GM12878 (cell line): Measurements from ENCODE around the gene CHD5. TPM values are rescaled to one million over a fixed set of nuclear protein-coding genes. Genes with fewer than 3 reads are reported as not detected.
A peak's percentile ranks its signal among the peaks of the same experiment; 100 is the strongest.

Experiments
- ATAC-seq: fragments of 200-7000 bp; cut with Tn5 transposase; 3 replicates; pipeline ENCODE4 v1.9.1; 2020; ENCODE audit warnings: mild to moderate bottlenecking, moderate library complexity
- BruUV-seq: library from RNA; stranded (reverse); fragments of 400-500 nt; replicated peaks from 2 replicates; lab custom pipeline; 2021; lab: Mats Ljungman, UMichigan
- CTCF ChIA-PET: fragments of 300-600 bp; sonication (Branson Sonifier 250); formaldehyde crosslinking; extraction: SDS; loops from one replicate; lab custom pipeline; 2021; ENCODE audit warnings: inconsistent platforms; lab: Yijun Ruan, JAX
- POLR2A ChIA-PET: fragments of 350-600 bp; formaldehyde crosslinking; extraction: SDS; loops from one replicate; lab custom pipeline; 2021; ENCODE audit warnings: inconsistent platforms; lab: Charles Lee
- RAD21 ChIA-PET: fragments of 300-600 bp; sonication (Branson Sonifier 250); formaldehyde crosslinking; loops from one replicate; lab custom pipeline; 2023; ENCODE audit warnings: antibody characterized with exemption; ENCODE audit not compliant: unreplicated experiment; lab: Charles Lee
- SMC1A ChIA-PET: fragments of 300-600 bp; sonication (Branson Sonifier 250); formaldehyde crosslinking; loops from one replicate; lab custom pipeline; 2023; ENCODE audit not compliant: unreplicated experiment, uncharacterized antibody; lab: Charles Lee
- DNase-seq: peaks from one replicate; pipeline ENCODE4 v3.0.0-alpha.2; 2011; ENCODE audit warnings: low read depth, low spot score
- FAIRE-seq: peaks from 3 replicates; lab custom pipeline; 2011; peaks lifted over from hg19 to GRCh38; lab: Jason Lieb, UNC
- H2AFZ ChIP-seq: 2 replicates; pipeline ENCODE4 v1.6.0; 2011; ENCODE audit warnings: low read depth, low read length, control low read depth; ENCODE audit not compliant: control insufficient read depth
- H3K27ac ChIP-seq: 2 replicates; pipeline ENCODE4 v1.5.1; 2011; ENCODE audit warnings: control low read depth; ENCODE audit not compliant: control insufficient read depth, insufficient read depth
- H3K27me3 ChIP-seq, 2 experiments: replicated peaks in 1 of 2; 2 replicates each; pipeline versions ENCODE4 v1.6.0 to v1.6.1; 2011; ENCODE audit warnings: low read length in 1 of 2; ENCODE audit not compliant: control insufficient read depth in 2 of 2, insufficient read depth in 2 of 2
- H3K36me3 ChIP-seq, 2 experiments: 2 replicates each; pipeline ENCODE4 v1.5.1; 2011; ENCODE audit warnings: low read length in 1 of 2; ENCODE audit not compliant: control insufficient read depth in 2 of 2, insufficient read depth in 2 of 2
- H3K4me1 ChIP-seq: 2 replicates; pipeline ENCODE4 v1.6.1; 2011; ENCODE audit warnings: mild to moderate bottlenecking, low read length, moderate library complexity, mixed read lengths; ENCODE audit not compliant: control insufficient read depth, insufficient read depth
- H3K4me2 ChIP-seq: 2 replicates; pipeline ENCODE4 v1.6.0; 2011; ENCODE audit warnings: control low read depth; ENCODE audit not compliant: control insufficient read depth, insufficient read depth
- H3K4me3 ChIP-seq: fragments of 200-600 bp; sonication (generic); 2 replicates; pipeline ENCODE4 v1.5.1; 2016
- H3K79me2 ChIP-seq: 2 replicates; pipeline ENCODE4 v1.6.0; 2011; ENCODE audit warnings: low read length; ENCODE audit not compliant: control insufficient read depth, insufficient read depth
- H3K9ac ChIP-seq: 2 replicates; pipeline ENCODE4 v1.8.0; 2011; ENCODE audit warnings: low read length, control low read depth, mixed read lengths; ENCODE audit not compliant: control insufficient read depth, insufficient read depth
- H3K9me3 ChIP-seq: replicated peaks from 3 replicates; pipeline ENCODE4 v1.5.1; 2011; ENCODE audit warnings: mild to moderate bottlenecking, low read length; ENCODE audit not compliant: control insufficient read depth, insufficient read depth
- H4K20me1 ChIP-seq: 2 replicates; pipeline ENCODE4 v1.6.0; 2011; ENCODE audit not compliant: control insufficient read depth, insufficient read depth
- ATF7 ChIP-seq: fragments of 450-650 bp; IDR thresholded peaks from 2 replicates; pipeline ENCODE4 v1.6.1; 2016; ENCODE audit warnings: low read depth, mild to moderate bottlenecking
- BCL11A ChIP-seq: IDR thresholded peaks from 2 replicates; pipeline ENCODE4 v1.6.1; 2011; ENCODE audit warnings: low read depth, low read length
- CBX3 ChIP-seq: fragments of 200-600 bp; sonication (generic); IDR thresholded peaks from 2 replicates; pipeline ENCODE4 v1.6.1; 2016; ENCODE audit warnings: low read depth, borderline replicate concordance
- MYB ChIP-seq: fragments of 150-350 bp; IDR thresholded peaks from 2 replicates; pipeline ENCODE4 v1.6.1; 2014; ENCODE audit warnings: mild to moderate bottlenecking, low read depth, low read length, borderline replicate concordance
- POLR2AphosphoS2 ChIP-seq: IDR thresholded peaks from 2 replicates; pipeline ENCODE4 v1.6.1; 2011; ENCODE audit warnings: low read depth, mild to moderate bottlenecking, low read length, improper control_type of control experiment, moderate library complexity
- RB1 ChIP-seq: fragments of 450-650 bp; formaldehyde crosslinking; IDR thresholded peaks from 2 replicates; pipeline ENCODE4 v1.6.1; 2017; ENCODE audit warnings: mild to moderate bottlenecking, borderline replicate concordance
- SREBF1 ChIP-seq: IDR thresholded peaks from 2 replicates; pipeline ENCODE4 v1.6.1; 2012; ENCODE audit warnings: mild to moderate bottlenecking, low read length
- SRF ChIP-seq, 2 experiments: IDR thresholded peaks; 2 replicates each; pipeline ENCODE4 v1.6.1; 2011; ENCODE audit warnings: low read depth in 2 of 2, low read length in 2 of 2, mild to moderate bottlenecking in 1 of 2, moderate library complexity in 1 of 2
- STAT1 ChIP-seq: fragments of 450-650 bp; conservative IDR thresholded peaks from 2 replicates; pipeline ENCODE4 v1.6.1; 2014; ENCODE audit warnings: antibody characterized with exemption, mild to moderate bottlenecking
- ZNF274 ChIP-seq: IDR thresholded peaks from one replicate; pipeline ENCODE4 v1.8.0; 2011; ENCODE audit not compliant: insufficient read length, insufficient read depth
- ZZZ3 ChIP-seq: IDR thresholded peaks from 2 replicates; pipeline ENCODE4 v1.6.1; 2011; ENCODE audit warnings: low read depth; ENCODE audit not compliant: control insufficient read depth, insufficient read length
- WGBS: methylation state at CpG from one replicate; pipeline ENCODE4 v1.1.6; 2016; ENCODE audit warnings: low lambda C conversion rate; ENCODE audit not compliant: insufficient replicate concordance, insufficient coverage; ENCODE audit errors: missing lambda C conversion rate; 5-methylcytosine and 5-hydroxymethylcytosine counted together
- in situ Hi-C: fragments of 300-500 bp; cut with MboI; formaldehyde crosslinking; loops from 9 replicates; pipeline ENCODE4 v1.14.3; 2018; ENCODE audit warnings: mixed read lengths
- intact Hi-C: fragments of 100-400 bp; cut with micrococcal nuclease; formaldehyde crosslinking; loops from one replicate; pipeline ENCODE4 v1.14.2; 2022; ENCODE audit not compliant: unreplicated experiment
- polyA plus RNA-seq, 11 experiments: library from polyadenylated mRNA; depleted of rRNA in 4 of 11; unstranded in 6 of 11; stranded (reverse) in 5 of 11; fragments of >200 nt; fragmentation: Nextera tagmentation in 4 of 11; fragmentation: Illumina TruSeq in 1 of 11; extraction: Ambion mirVana in 4 of 11; extraction: Trizol in 1 of 11; gene quantifications; 1 replicate in 1 of 11; 2 replicates in 10 of 11; pipeline versions ENCODE4 v1.2.1 to v1.2.3, GENCODE V29; 2011 to 2016; ENCODE audit warnings: inconsistent platforms in 2 of 11, missing spikeins in 2 of 11, low read depth in 1 of 11
- total RNA-seq, 4 experiments: library from RNA; depleted of rRNA in 3 of 4; stranded (reverse); fragments of >200 nt in 3 of 4; fragmentation: Illumina TruSeq in 1 of 4; extraction: Trizol in 1 of 4; gene quantifications; 2 replicates each; pipeline versions ENCODE4 v1.2.1 to v1.2.3, GENCODE V29; 2013 to 2021
- TF ChIP-seq, protein P1 (sequence below): fragments of 450-650 bp; IDR thresholded peaks from 2 replicates; pipeline ENCODE4 v1.6.1; 2016; ENCODE audit warnings: mild to moderate bottlenecking
- TF ChIP-seq, protein P2 (sequence below): IDR thresholded peaks from 2 replicates; pipeline ENCODE4 v1.6.1; 2012; ENCODE audit warnings: low read depth, low read length, improper control_type of control experiment
- TF ChIP-seq, protein P3 (sequence below): fragments of 450-650 bp; IDR thresholded peaks from 2 replicates; pipeline ENCODE4 v1.6.1; 2017; ENCODE audit warnings: mild to moderate bottlenecking, moderate library complexity
- TF ChIP-seq, protein P4 (sequence below): IDR thresholded peaks from 2 replicates; pipeline ENCODE4 v1.6.1; 2011; ENCODE audit warnings: mild to moderate bottlenecking, low read depth, low read length, moderate library complexity; ENCODE audit not compliant: insufficient replicate concordance

CHD5 gene
- total and polyA plus RNA-seq, 10 of the 15 experiments (the other 5 are each of a cell fraction or from before 2014, with no cell fraction given) = 0.03 to 0.49 (median 0.13) TPM; not detected in 3

- TF ChIP-seq, protein P1, sequence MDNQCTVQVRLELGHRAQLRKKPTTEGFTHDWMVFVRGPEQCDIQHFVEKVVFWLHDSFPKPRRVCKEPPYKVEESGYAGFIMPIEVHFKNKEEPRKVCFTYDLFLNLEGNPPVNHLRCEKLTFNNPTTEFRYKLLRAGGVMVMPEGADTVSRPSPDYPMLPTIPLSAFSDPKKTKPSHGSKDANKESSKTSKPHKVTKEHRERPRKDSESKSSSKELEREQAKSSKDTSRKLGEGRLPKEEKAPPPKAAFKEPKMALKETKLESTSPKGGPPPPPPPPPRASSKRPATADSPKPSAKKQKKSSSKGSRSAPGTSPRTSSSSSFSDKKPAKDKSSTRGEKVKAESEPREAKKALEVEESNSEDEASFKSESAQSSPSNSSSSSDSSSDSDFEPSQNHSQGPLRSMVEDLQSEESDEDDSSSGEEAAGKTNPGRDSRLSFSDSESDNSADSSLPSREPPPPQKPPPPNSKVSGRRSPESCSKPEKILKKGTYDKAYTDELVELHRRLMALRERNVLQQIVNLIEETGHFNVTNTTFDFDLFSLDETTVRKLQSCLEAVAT = no peak
- TF ChIP-seq SREBF1 (no peak), RB1 (no peak), ZNF274 (no peak), ZZZ3 (no peak)
- TF ChIP-seq, protein P2, sequence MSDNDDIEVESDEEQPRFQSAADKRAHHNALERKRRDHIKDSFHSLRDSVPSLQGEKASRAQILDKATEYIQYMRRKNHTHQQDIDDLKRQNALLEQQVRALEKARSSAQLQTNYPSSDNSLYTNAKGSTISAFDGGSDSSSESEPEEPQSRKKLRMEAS = no peak
Measured at GRCh38 chr1:6057170-6057845, 122.8 kb downstream of the CHD5 start (continued).

GRCh38 chr1:6056572-6056948 lies 123.6 kb downstream of the CHD5 start:
- no peaks in the 10 kb centered on the region for H4K20me1 ChIP-seq
- H3K36me3 ChIP-seq = peaks cover 0 to 2% of the 10 kb centered on the region in 2 experiments; a peak in 3 of 4 replicates
- ChIA-PET SMC1A (no interaction called here), POLR2A (no interaction called here), CTCF (interaction anchor here (1.2 kb wide), 1 partner anchor 11 kb away, joined by 4 read pairs; no protein-coding TSS in a partner anchor), RAD21 (interaction anchor here (0.5 kb wide), 1 partner anchor 338 kb away, joined by 3 read pairs; no protein-coding TSS in a partner anchor)
- no peak overlapping the region for H3K4me3 ChIP-seq
- no TSS peak for BruUV-seq
- DNase-seq (no peak), ATAC-seq (no peak), FAIRE-seq (no peak)
- WGBS = 82% methylated on average over 8 of the region's 8 CpGs
- no peak overlapping the region for H3K4me2 ChIP-seq
- in situ Hi-C loops (no loop called here), intact Hi-C loops (no loop called here)
- H3K9me3 ChIP-seq = no peaks in the 10 kb centered on the region
- H3K4me1 ChIP-seq = no peaks in the 10 kb centered on the region
- TF ChIP-seq, protein P3, sequence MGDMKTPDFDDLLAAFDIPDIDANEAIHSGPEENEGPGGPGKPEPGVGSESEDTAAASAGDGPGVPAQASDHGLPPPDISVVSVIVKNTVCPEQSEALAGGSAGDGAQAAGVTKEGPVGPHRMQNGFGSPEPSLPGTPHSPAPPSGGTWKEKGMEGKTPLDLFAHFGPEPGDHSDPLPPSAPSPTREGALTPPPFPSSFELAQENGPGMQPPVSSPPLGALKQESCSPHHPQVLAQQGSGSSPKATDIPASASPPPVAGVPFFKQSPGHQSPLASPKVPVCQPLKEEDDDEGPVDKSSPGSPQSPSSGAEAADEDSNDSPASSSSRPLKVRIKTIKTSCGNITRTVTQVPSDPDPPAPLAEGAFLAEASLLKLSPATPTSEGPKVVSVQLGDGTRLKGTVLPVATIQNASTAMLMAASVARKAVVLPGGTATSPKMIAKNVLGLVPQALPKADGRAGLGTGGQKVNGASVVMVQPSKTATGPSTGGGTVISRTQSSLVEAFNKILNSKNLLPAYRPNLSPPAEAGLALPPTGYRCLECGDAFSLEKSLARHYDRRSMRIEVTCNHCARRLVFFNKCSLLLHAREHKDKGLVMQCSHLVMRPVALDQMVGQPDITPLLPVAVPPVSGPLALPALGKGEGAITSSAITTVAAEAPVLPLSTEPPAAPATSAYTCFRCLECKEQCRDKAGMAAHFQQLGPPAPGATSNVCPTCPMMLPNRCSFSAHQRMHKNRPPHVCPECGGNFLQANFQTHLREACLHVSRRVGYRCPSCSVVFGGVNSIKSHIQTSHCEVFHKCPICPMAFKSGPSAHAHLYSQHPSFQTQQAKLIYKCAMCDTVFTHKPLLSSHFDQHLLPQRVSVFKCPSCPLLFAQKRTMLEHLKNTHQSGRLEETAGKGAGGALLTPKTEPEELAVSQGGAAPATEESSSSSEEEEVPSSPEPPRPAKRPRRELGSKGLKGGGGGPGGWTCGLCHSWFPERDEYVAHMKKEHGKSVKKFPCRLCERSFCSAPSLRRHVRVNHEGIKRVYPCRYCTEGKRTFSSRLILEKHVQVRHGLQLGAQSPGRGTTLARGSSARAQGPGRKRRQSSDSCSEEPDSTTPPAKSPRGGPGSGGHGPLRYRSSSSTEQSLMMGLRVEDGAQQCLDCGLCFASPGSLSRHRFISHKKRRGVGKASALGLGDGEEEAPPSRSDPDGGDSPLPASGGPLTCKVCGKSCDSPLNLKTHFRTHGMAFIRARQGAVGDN = no peak
- TF ChIP-seq BCL11A (no peak), SRF (IDR thresholded peaks at IDR 0.05; ENCODE audit: low read depth in 2 of 2, low read length in 2 of 2) (no peak), CBX3 (no peak), POLR2AphosphoS2 (0 out of 2 replicates have a peak, but pooled peaks have one; percentile 15), MYB (no peak), ATF7 (no peak), STAT1 (no peak)
- TF ChIP-seq, protein P4, sequence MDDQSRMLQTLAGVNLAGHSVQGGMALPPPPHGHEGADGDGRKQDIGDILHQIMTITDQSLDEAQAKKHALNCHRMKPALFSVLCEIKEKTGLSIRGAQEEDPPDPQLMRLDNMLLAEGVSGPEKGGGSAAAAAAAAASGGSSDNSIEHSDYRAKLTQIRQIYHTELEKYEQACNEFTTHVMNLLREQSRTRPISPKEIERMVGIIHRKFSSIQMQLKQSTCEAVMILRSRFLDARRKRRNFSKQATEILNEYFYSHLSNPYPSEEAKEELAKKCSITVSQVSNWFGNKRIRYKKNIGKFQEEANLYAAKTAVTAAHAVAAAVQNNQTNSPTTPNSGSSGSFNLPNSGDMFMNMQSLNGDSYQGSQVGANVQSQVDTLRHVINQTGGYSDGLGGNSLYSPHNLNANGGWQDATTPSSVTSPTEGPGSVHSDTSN = no peak
- no peak overlapping the region for H3K9ac ChIP-seq
- no peaks in the 10 kb centered on the region for H3K27me3 ChIP-seq
- H3K79me2 ChIP-seq = no peaks in the 10 kb centered on the region
- H2AFZ ChIP-seq = no peak overlapping the region
- no peak overlapping the region for H3K27ac ChIP-seq
